GM18502 (cell line): ENCODE data around the gene TMEM117.

Source experiments
- ATAC-seq: cut with Tn5 transposase; IDR thresholded peaks from one replicate; pipeline ENCODE4 v1.9.1; 2021; ENCODE audit warnings: mild to moderate bottlenecking; ENCODE audit not compliant: unreplicated experiment, poor library complexity

TMEM117 gene

GRCh38 chr12:43882578-43883178 is 46.8 kb downstream of the TMEM117 start:
- ATAC-seq = peak; percentile 94

- no peak for ATAC-seq
Observed at GRCh38 chr12:43883311-43883710, 47.4 kb downstream of the TMEM117 start.

GRCh38 chr12:43883748-43884147 is 47.9 kb downstream of the TMEM117 start:
- ATAC-seq = no peak

GRCh38 chr12:43884683-43885410 is 49.0 kb downstream of the TMEM117 start:
- ATAC-seq = no peak

- ATAC-seq = no peak
Observed at GRCh38 chr12:43887397-43887796, 51.5 kb downstream of the TMEM117 start.

GRCh38 chr12:43891856-43892574 is 56.1 kb downstream of the TMEM117 start:
- no peak for ATAC-seq

GRCh38 chr12:43893670-43894069 is 57.8 kb downstream of the TMEM117 start:
- ATAC-seq = no peak

- no peak for ATAC-seq
Observed at GRCh38 chr12:43895580-43896206, 59.8 kb downstream of the TMEM117 start.

- ATAC-seq = no peak
Observed at GRCh38 chr12:43896496-43896895, 60.6 kb downstream of the TMEM117 start.

- ATAC-seq = no peak
Observed at GRCh38 chr12:43898474-43898873, 62.6 kb downstream of the TMEM117 start.

- ATAC-seq = no peak
Observed at GRCh38 chr12:43899574-43899973, 63.7 kb downstream of the TMEM117 start.

GRCh38 chr12:43903686-43904085 is 67.8 kb downstream of the TMEM117 start:
- ATAC-seq = no peak

- no peak for ATAC-seq
Observed at GRCh38 chr12:43912859-43913258, 77.0 kb downstream of the TMEM117 start.

GRCh38 chr12:43914391-43914790 is 78.5 kb downstream of the TMEM117 start:
- ATAC-seq = no peak

GRCh38 chr12:43914923-43915468 is 79.1 kb downstream of the TMEM117 start:
- no peak for ATAC-seq

GRCh38 chr12:43917896-43918295 is 82.0 kb downstream of the TMEM117 start:
- no peak for ATAC-seq

- no peak for ATAC-seq
Observed at GRCh38 chr12:43921666-43922337, 85.9 kb downstream of the TMEM117 start.

GRCh38 chr12:43930032-43930431 is 94.2 kb downstream of the TMEM117 start:
- no peak for ATAC-seq

GRCh38 chr12:43931187-43931586 is 95.3 kb downstream of the TMEM117 start:
- no peak for ATAC-seq

- no peak for ATAC-seq
Observed at GRCh38 chr12:43935581-43935980, 99.7 kb downstream of the TMEM117 start.
